Breast epithelium (tissue), 3 donors: ENCODE measurements around the gene LMAN2.

Experiments used
- POLR2A ChIP-seq: fragments of 450-650 bp; IDR thresholded peaks from one replicate; pipeline ENCODE4 v1.6.1; 2016; ENCODE audit warnings: antibody characterized with exemption, mild to moderate bottlenecking, moderate library complexity
- POLR2AphosphoS5 ChIP-seq, 3 donors: sonication (generic); formaldehyde crosslinking; IDR thresholded peaks; one replicate each; pipeline ENCODE4 v1.6.1; 2017; ENCODE audit warnings: antibody characterized with exemption in 3 of 3
- TF ChIP-seq, protein P1 (sequence below), 3 donors: fragments of 450-650 bp; IDR thresholded peaks; one replicate each; pipeline ENCODE4 v1.5.1; 2016 to 2017; ENCODE audit warnings: antibody characterized with exemption in 3 of 3, mild to moderate bottlenecking in 3 of 3, moderate library complexity in 3 of 3

DNA sequence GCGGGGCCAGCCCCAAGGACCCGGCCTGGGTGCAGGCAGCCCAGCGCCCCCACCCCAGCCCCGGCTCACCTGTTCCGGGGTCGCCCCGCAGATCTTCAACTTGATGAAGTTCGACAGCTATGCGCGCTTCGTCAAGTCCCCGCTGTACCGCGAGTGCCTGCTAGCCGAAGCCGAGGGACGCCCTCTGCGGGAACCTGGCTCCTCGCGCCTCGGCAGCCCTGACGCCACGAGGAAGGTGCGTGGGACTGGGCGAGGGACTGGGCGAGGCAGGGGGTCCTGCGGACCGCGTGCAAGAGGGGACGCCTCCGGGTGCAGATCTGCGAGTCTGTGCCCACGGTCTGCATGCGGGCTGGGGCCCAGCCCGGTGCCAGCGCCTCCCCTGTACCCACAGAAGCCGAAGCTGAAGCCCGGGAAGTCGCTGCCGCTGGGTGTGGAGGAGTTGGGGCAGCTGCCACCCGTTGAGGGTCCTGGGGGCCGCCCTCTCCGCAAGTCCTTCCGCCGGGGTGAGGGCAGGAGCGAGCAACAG is 15.9 kb upstream of the LMAN2 start:
- TF ChIP-seq POLR2AphosphoS5 (IDR thresholded peaks at IDR 0.05) (no peak), POLR2A (no peak)
- TF ChIP-seq, protein P1, sequence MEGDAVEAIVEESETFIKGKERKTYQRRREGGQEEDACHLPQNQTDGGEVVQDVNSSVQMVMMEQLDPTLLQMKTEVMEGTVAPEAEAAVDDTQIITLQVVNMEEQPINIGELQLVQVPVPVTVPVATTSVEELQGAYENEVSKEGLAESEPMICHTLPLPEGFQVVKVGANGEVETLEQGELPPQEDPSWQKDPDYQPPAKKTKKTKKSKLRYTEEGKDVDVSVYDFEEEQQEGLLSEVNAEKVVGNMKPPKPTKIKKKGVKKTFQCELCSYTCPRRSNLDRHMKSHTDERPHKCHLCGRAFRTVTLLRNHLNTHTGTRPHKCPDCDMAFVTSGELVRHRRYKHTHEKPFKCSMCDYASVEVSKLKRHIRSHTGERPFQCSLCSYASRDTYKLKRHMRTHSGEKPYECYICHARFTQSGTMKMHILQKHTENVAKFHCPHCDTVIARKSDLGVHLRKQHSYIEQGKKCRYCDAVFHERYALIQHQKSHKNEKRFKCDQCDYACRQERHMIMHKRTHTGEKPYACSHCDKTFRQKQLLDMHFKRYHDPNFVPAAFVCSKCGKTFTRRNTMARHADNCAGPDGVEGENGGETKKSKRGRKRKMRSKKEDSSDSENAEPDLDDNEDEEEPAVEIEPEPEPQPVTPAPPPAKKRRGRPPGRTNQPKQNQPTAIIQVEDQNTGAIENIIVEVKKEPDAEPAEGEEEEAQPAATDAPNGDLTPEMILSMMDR (IDR thresholded peaks at IDR 0.05), result no peak
